ENCODE results near the gene CCL22.
"Not testable (repeated sequence)": the region's sequence is repeated elsewhere in the genome, so short reads cannot be mapped to it uniquely, and the experiment has no call there.

CCL22 gene

GRCh38 chr16:57347858-57348257, 10.7 kb upstream of the CCL22 start:
- DNase-seq (ENCODE audit: low spot score): no peak

- no peak for DNase-seq (ENCODE audit: low spot score)
Measured at GRCh38 chr16:57348327-57348726, 10.3 kb upstream of the CCL22 start.

GRCh38 chr16:57349212-57350031, 9.2 kb upstream of the CCL22 start:
- DNase-seq (ENCODE audit: low spot score): no peak

- no peak for DNase-seq (ENCODE audit: low spot score)
Measured at GRCh38 chr16:57352636-57353047, 5.9 kb upstream of the CCL22 start.

- DNase-seq (ENCODE audit: low spot score): no peak
Measured at GRCh38 chr16:57354311-57354710, 4.3 kb upstream of the CCL22 start.

GRCh38 chr16:57355898-57356414, 2.6 kb upstream of the CCL22 start:
- no peak for DNase-seq (ENCODE audit: low spot score)

- DNase-seq (ENCODE audit: low spot score): no peak
Measured at GRCh38 chr16:57356547-57356946, 2.0 kb upstream of the CCL22 start.

GRCh38 chr16:57357330-57358085, 1.1 kb upstream of the CCL22 start:
- DNase-seq (ENCODE audit: low spot score): no peak

GRCh38 chr16:57358086-57358420, 530 bp upstream of the CCL22 start:
- no peak for DNase-seq (ENCODE audit: low spot score)

- DNase-seq (ENCODE audit: low spot score): no peak
Measured at GRCh38 chr16:57360321-57360935, 1.8 kb downstream of the CCL22 start.

- DNase-seq (ENCODE audit: low spot score): no peak
Measured at GRCh38 chr16:57361404-57361803, 2.8 kb downstream of the CCL22 start.

GRCh38 chr16:57364143-57364542, 5.6 kb downstream of the CCL22 start:
- DNase-seq (ENCODE audit: low spot score): no peak

GRCh38 chr16:57366544-57367040, 8.0 kb downstream of the CCL22 start:
- no peak for DNase-seq (ENCODE audit: low spot score)

GRCh38 chr16:57367116-57367752, 8.7 kb downstream of the CCL22 start:
- DNase-seq (ENCODE audit: low spot score): no peak

- DNase-seq (ENCODE audit: low spot score): no peak
Measured at GRCh38 chr16:57371494-57372371, 13.2 kb downstream of the CCL22 start.

- no peak for DNase-seq (ENCODE audit: low spot score)
Measured at GRCh38 chr16:57372372-57373116, 14.0 kb downstream of the CCL22 start, which contains the start of gene CX3CL1. CX3CL1 (plus strand) TSS chr16:57372490; CDS start chr16:57372569, 79 bp downstream.

- DNase-seq (ENCODE audit: low spot score): no peak
Measured at GRCh38 chr16:57373117-57373947, 14.7 kb downstream of the CCL22 start.

GRCh38 chr16:57374067-57374534, 15.5 kb downstream of the CCL22 start:
- no peak for DNase-seq (ENCODE audit: low spot score)

GRCh38 chr16:57374925-57375465, 16.4 kb downstream of the CCL22 start:
- DNase-seq (ENCODE audit: low spot score): not testable (repeated sequence)
